GM19035 (cell line): ENCODE measurements around the gene PRF1.

Experiments
- ATAC-seq: cut with Tn5 transposase; IDR thresholded peaks from one replicate; pipeline ENCODE4 v1.9.1; 2021; ENCODE audit not compliant: unreplicated experiment

PRF1 gene

GRCh38 chr10:70579234-70580002 lies 23.1 kb downstream of the PRF1 start:
- ATAC-seq, result no peak

GRCh38 chr10:70578371-70578947 lies 24.1 kb downstream of the PRF1 start:
- ATAC-seq, result peak; percentile 54

DNA sequence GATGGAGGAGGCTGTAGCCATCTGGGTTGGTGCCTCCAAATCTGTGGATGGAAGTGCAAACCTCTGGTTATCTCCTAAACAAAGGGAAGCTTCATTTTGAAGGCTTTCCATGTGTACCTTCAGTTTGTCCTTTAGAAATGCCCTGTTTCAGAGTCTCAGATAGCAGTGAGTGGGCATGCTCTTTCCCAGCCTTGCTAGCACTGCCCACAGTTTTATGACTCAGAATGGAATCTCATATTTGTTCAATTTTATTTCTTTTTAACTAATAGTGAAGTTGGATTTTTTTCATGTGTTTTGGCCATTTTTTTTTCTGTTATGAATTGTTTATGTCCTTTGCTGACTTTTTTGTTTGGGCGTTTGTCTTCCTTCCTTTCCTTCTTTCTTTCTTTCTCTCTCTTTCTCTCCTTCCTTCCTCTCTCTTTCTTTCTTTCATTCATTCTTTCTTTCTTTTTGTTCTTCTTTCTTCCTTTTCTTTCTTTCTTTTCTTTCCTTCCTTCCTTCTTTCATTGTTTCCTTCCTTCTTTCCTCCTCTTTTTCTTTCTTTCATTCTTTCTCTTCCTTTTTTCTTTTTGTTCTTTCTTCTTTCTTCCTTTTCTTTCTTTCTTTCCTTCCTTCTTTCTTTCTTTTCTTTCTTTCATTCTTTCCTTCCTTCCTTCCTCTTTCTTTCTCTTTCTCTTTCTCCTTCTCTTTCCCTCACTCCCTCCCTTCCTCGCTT lies 25.6 kb downstream of the PRF1 start:
- no peak for ATAC-seq

- ATAC-seq, result peak; percentile 58
Measured at GRCh38 chr10:70575874-70576802, 26.4 kb downstream of the PRF1 start.

- ATAC-seq, result no peak
Measured at GRCh38 chr10:70575486-70575873, 27.1 kb downstream of the PRF1 start.

DNA sequence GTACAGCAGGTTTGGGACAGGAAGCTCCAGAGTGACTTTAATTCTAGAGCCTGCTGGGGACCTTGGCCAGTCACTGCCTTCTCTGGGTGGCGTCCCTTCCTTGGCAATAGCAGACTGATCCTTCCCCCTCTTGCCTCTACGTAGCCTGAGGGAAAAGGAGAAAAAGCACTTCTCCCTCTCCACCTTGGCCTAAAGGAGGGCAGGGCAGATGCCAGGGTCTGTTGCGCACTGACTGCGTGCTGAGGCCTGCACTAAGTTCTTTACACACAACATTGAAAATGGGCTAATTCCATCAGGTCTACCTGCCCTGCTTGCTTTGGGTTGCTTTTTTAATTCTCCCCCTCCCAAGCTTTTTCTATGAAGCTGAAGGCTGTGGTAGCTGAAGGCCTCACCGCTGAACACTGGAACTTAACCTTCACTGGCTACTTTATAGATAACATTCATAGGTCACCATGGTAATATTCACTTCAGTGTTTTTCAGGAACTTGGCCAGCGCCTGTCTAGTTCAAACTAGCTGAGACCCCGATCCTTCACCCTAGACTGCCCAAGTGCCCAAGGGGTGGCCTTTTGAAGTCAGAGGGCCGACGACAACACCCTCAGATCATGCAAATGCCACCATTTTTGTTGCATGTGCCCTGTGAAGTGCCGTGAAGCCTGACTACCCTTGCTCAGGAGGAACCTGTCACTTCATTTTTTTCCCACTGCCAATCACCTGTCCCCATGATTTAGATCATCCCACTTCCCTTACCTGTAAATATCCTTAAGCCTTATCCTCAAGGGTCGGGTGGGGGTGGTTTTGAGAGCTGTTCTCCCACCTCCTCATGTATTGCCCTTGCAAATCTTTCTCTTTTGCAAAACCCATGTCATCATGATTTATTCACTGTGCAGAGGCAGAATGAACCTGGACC lies 28.7 kb downstream of the PRF1 start:
- no peak for ATAC-seq

- ATAC-seq, result no peak
Measured at GRCh38 chr10:70571636-70572439, 30.7 kb downstream of the PRF1 start.

DNA sequence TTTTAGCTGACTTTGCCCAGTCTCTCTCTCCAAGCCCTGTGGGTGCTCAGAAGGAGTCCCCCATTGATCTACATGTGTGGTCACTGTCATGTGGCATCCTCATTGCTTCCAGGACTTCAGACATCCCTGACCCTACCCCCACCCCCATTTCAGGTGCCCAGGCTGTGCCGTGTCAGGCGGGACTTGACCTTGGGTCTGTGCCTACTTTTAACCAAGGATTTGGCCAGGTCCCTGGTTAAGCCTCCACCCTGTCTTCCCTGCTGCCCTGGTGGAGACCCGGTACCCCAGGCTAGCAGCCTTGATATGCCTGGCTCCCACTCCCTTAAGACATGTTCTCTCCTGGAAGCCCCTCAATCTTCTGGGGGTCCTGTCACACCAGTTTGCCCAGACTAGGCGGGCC lies 31.3 kb downstream of the PRF1 start:
- no peak for ATAC-seq

GRCh38 chr10:70568781-70569495 lies 33.6 kb downstream of the PRF1 start:
- no peak for ATAC-seq

DNA sequence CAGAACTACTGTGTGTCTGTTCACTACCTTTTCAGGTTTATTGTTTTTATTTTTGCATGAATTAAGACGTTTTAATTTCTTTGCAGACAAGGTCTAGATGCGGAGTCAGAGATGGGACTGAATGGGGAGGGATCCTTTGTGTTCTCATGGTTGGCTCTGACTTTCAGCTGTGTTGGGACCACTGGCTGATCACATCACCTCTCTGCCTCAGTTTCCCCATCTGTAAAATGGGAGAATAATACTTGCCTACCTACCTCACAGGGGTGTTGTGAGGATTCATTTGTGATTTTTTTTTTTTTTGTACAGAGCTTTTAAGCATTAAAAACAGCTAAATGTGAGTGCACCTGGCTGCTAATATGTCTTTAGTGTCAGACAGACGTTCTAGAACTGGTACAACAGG lies 34.4 kb downstream of the PRF1 start:
- ATAC-seq, result no peak

GRCh38 chr10:70567603-70568002 lies 34.9 kb downstream of the PRF1 start:
- ATAC-seq, result no peak

- ATAC-seq, result no peak
Measured at GRCh38 chr10:70566515-70567290, 35.8 kb downstream of the PRF1 start.

- ATAC-seq, result no peak
Measured at GRCh38 chr10:70565556-70566514, 36.7 kb downstream of the PRF1 start.

GRCh38 chr10:70564901-70565351 lies 37.6 kb downstream of the PRF1 start:
- ATAC-seq, result no peak

DNA sequence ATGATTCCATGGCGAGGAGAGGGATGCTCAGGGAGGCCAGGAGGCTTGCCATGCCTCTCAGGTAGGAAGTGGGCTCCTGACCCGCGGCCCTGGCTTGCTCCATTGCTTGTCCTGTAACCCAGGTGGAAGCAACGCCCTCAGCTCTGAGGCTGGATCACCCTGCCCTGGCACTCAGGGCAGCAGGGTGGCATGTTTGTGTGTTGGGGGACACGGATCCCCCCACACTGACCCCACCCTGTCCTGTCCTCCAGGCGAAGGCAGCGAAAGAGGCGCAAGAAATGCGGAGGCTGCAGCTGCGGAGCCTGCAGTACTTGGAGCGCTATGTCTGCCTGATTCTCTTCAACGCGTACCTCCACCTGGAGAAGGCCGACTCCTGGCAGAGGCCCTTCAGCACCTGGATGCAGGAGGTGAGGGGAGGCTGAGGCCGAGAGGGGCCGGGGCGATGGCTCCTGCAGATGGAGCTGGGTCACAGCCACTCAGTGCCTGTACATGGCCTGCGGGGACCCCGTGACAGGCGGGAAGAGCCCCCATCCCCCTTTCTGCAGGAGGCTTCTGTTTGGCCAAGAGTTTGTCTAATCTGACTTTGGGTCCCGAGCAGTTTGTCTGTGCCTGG lies 38.3 kb downstream of the PRF1 start:
- no peak for ATAC-seq

- no peak for ATAC-seq
Measured at GRCh38 chr10:70563230-70563629, 39.3 kb downstream of the PRF1 start.
